Anterior cingulate cortex (tissue), 58 donors: ENCODE measurements around the gene CNNM4.

Experiments
- DNase-seq, 58 donors: peaks; one replicate each; lab custom pipeline; 2025; lab: John Stamatoyannopoulos, UW

CNNM4 gene

GRCh38 chr2:96757477-96757860 lies 3.2 kb upstream of the CNNM4 start:
- no peak for DNase-seq

GRCh38 chr2:96758987-96759386 lies 1.7 kb upstream of the CNNM4 start:
- no peak for DNase-seq

DNA sequence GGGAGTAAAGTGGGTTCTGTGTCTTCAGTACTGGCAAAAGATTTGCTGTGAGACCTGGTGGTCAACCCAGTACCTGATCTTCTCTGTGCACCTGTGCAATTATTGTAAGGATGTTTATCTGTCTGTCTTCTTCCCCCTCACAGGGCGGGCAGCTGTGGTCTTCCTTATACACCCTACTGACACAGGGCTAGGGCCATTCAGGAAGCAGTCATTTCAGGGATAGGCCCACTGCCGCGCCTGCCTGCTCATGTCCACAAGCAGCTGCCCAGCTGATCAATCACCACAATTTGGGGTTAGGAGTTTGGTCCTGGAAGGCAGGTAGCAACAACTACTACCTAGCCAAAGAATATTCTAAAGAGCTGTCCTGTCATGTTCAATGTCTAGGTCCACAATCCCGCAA lies 1.2 kb upstream of the CNNM4 start:
- no peak for DNase-seq

GRCh38 chr2:96760986-96761832 lies 507 bp downstream of the CNNM4 start:
- peak in 8 of 58 donors; percentile 36 to 68 (median 49) for DNase-seq

DNA sequence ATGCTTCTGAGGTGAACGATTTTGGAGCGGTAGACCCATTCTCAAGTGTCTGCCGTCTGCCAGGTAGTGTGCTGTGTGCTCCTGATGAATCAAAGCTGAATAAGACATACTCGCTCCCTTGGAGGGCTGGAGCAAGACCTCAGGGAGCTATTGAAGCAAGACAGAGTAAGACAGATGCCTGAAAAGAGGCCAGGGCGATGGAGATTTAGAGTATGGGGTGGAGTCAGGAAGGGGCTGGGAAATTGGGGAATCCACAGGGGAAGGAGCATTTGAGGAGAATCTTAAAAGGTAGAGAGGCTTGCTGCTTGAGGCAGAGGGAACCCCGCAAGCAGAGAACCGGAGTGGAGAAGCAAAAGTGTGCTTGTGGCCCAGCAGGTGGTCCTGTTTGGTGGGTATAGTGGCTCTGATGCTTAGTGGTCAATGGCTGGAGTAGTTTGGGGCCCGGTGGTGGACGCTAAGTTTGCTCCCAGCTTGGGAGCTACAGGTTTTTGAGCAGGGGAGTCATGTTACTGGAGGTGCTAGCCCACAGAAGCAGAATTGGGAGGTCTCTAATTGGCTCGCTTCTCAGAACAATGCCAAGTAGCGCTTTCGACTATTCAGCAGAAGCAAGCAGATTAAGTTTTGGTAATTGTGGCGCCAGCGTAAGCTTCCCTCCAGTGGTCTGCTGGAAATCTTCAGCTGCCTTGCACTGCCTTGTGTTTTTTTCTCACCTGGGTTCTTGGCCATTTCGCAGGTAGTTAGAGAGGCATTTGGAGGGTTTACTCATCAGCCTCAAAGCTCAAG lies 2.0 kb downstream of the CNNM4 start:
- DNase-seq, result peak in 3 of 58 donors; percentile 13 to 33 (median 23)

- peak in 13 of 58 donors; percentile 12 to 57 (median 33) for DNase-seq
These were observed 3.0 kb downstream of the CNNM4 start for GRCh38 chr2:96763511-96764252.

DNA sequence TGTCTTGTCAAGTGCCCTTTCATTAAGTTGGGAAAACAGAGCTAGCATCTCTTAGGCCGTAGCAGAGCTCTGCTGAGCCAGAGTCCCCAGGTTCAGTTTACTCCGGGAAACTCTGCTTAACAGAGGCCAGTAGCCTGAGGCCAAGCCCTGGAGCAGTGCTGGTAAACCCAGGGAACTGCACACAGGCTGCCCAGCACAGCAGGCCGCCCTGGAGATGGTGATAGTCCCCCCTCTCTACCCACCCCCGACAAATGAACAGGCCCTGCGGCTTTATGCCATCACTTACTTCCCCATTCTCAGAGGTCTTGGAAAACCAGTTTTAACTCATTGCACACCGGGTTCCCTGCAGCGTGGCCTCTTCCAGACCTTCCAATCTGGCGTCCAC lies 3.5 kb downstream of the CNNM4 start:
- peak in 8 of 58 donors; percentile 5 to 33 (median 24) for DNase-seq

GRCh38 chr2:96767135-96767871 lies 6.6 kb downstream of the CNNM4 start:
- no peak for DNase-seq

- DNase-seq, result no peak
These were observed 7.4 kb downstream of the CNNM4 start for GRCh38 chr2:96768083-96768561.

DNA sequence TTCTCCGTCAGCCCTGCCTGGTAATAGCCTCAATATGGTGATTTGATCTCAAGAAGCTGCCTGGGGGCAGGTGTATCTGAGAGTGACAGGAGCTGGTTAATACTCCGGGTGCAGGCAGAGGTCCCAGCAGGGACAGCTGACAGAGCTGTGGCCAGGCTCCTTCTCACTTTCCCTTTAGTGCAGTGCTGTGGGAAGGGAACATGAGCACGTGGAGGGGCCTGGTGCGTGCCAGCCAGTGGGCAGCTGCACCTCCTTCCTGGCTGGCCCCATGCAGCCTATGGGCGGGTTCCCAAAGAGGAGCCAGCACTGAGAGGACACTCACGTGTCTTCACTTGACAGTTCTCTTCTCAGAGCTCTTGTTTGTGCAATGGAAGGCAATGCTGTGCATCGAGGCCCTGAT lies 9.1 kb downstream of the CNNM4 start:
- peak in 43 of 58 donors; percentile 15 to 73 (median 49) for DNase-seq

DNA sequence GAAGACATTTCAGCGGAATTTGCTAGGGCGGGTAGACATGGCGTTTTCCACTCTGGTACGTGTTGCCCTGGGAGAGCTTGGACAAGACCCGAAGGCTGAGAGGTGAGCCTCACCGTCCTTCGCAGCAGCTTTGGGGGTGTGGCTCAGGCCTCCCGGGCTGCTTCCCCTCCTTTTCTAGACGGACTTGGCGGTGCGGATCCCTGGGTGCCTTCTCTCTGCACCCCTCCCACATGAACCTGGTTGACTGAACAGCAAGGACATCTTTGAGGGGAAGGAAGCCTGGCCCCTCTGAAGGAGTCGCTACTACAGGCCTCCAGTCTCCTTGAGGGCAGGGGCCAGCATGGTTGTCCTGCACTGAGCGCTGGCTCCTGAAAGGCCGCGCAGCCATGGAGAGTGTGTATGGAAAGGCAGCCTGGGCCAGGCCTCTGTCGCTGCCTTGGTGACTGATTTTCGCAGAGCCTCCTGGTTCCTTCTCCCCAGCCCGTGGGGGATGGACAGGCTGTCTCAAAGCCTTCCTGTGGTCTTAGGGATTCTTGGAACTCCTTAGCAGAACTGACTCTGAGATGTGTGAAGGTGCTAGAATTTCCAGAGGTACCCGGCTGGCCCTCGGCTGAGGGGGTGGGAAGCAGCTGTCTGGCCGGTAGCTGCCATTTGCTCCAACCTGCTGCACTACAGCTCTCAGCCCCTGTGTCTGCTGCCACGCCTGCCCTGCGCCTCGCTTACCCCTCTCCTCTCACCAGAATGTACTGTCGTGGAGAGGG lies 9.9 kb downstream of the CNNM4 start:
- no peak for DNase-seq

DNA sequence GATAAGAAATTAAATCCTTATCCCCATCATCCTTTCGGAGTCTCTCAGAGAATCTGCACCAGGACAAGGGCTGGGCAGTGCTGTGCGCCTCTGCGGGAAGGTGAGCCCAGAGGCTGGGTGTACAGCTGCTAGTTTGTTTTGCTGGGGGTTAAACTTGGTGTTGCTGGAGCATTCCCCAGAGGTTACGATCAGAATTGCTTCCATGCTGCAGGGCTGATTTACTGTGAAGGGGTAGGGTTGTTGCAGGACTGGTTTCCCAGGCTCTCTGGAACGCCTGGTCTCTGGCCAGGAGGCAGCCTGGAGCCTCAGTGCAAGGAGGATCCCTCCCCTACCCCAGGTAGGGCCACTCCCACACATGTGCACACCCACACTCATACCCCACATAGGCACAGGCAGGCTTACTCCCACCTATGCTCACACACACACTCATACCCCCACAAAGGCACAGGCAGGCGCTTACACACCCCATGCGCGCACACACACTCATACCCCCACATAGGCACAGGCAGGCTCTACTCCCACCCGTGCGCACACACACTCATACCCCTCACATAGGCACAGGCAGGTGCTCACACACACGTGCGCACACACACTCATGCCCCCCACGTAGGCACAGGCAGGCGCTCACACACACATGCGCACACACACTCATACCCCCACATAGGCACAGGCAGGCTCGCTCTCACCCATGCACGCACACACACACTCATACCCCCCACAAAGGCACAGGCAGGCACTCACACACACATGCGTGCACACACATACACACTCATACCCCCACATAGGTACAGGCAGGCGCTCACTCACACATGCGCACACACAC lies 11.3 kb downstream of the CNNM4 start:
- DNase-seq, result no peak

- no peak for DNase-seq
These were observed 12.4 kb downstream of the CNNM4 start for GRCh38 chr2:96772903-96773671.

- DNase-seq, result no peak
These were observed 13.2 kb downstream of the CNNM4 start for GRCh38 chr2:96773922-96774321.

GRCh38 chr2:96775160-96775559 lies 14.5 kb downstream of the CNNM4 start:
- DNase-seq, result no peak

DNA sequence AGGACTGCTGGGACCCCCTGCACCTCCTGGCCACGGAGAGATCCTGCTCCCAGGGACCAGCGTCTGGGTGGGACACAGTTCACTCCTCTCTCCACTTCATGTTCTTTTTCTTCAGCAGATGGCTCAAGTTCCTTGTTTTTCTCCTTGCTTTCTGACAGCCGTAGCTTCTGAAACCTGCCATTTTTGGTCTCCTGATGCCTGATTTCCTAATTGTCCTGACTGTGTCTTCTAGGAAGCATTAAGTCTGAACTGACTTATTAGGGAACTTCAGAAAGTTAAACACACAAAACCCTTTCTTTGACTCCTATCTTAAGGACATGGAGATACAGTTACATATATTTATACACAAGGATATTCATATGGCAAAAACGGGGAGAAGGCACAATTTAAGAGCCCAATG lies 22.7 kb downstream of the CNNM4 start:
- no peak for DNase-seq

DNA sequence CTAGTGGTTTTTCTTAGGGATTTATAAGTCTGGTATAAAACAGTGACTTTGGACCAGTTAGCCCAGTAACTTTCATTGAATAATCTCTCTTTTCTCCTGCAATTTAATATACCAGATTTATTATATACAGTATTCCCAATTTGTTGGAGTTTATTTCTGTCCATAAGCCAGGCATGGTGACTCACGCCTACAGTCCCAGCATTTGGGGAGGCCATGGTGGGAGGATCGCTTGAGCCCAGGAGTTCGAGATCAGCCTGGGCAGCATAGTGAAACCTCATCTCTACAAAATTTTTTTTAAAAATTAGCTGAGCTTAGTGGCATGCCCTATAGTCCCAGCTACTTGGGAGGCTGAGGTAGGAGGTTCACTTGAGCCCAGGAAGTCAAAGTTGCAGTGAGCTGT lies 26.7 kb downstream of the CNNM4 start:
- no peak for DNase-seq
